Activated CD4-positive, alpha-beta T cell treated with anti-CD3 and anti-CD28 coated beads for 48 hours (primary cell): ENCODE results near the gene LARP1.

ENCODE experiments used
- DNase-seq: peaks from one replicate; pipeline ENCODE4 v3.0.0-alpha.2; 2020

Gene LARP1

GRCh38 chr5:154860765-154861164 lies 105.6 kb downstream of the LARP1 start:
- no peak for DNase-seq

- DNase-seq: no peak
Observed at GRCh38 chr5:154861946-154862345, 106.8 kb downstream of the LARP1 start.

GRCh38 chr5:154862766-154863165 lies 107.6 kb downstream of the LARP1 start:
- DNase-seq: no peak

GRCh38 chr5:154863291-154864080 lies 108.3 kb downstream of the LARP1 start:
- no peak for DNase-seq

GRCh38 chr5:154865466-154866184 lies 110.4 kb downstream of the LARP1 start:
- no peak for DNase-seq

- DNase-seq: no peak
Observed at GRCh38 chr5:154866841-154867240, 111.7 kb downstream of the LARP1 start.
